Esophagus squamous epithelium (tissue), 5 donors: ENCODE measurements around the gene CHGA. TPM values are rescaled to one million over a fixed set of nuclear protein-coding genes. Genes with fewer than 3 reads are reported as not detected.

Experiments used
- DNase-seq: peaks from one replicate; lab custom pipeline; 2025; lab: John Stamatoyannopoulos, UW
- H3K27ac ChIP-seq, 4 donors: fragments of 200-600 bp; sonication (generic); one replicate each; pipeline ENCODE4 v1.5.1; 2016 to 2019; ENCODE audit warnings: mild to moderate bottlenecking in 1 of 4
- H3K27me3 ChIP-seq, 4 donors: fragments of 200-600 bp; sonication (generic); 1 replicate in 3 of 4; 2 replicates in 1 of 4; pipeline versions ENCODE4 v1.5.1 to v1.6.0; 2017 to 2021; ENCODE audit warnings: antibody characterized with exemption in 1 of 4
- H3K36me3 ChIP-seq, 3 donors: fragments of 200-600 bp; sonication (generic); one replicate each; pipeline ENCODE4 v1.5.1; 2016 to 2019
- H3K4me1 ChIP-seq, 3 donors: fragments of 200-600 bp; sonication (generic); one replicate each; pipeline ENCODE4 v1.5.1; 2017 to 2019
- H3K4me3 ChIP-seq, 4 donors: fragments of 200-600 bp; sonication (generic); 1 replicate in 3 of 4; 2 replicates in 1 of 4; pipeline ENCODE4 v1.5.1; 2016 to 2019; ENCODE audit warnings: mild to moderate bottlenecking in 2 of 4, moderate library complexity in 1 of 4
- H3K9me3 ChIP-seq, 3 donors: fragments of 200-600 bp; sonication (generic); one replicate each; pipeline ENCODE4 v1.5.1; 2016 to 2019
- CTCF ChIP-seq, 6 experiments: fragments of 450-650 bp in 4 of 6; fragments of 200-600 bp in 2 of 6; sonication (generic) in 2 of 6; IDR thresholded peaks; one replicate each; pipeline ENCODE4 v1.5.1; 2016 to 2019; ENCODE audit warnings: antibody characterized with exemption in 6 of 6, mild to moderate bottlenecking in 4 of 6, moderate library complexity in 4 of 6
- POLR2A ChIP-seq, 4 donors: fragments of 450-650 bp; IDR thresholded peaks; one replicate each; pipeline ENCODE4 v1.6.1; 2017; ENCODE audit warnings: antibody characterized with exemption in 4 of 4, mild to moderate bottlenecking in 4 of 4, moderate library complexity in 3 of 4
- WGBS, 2 donors: methylation state at CpG; one replicate each; pipeline ENCODE4 v1.1.5; 2018; 5-methylcytosine and 5-hydroxymethylcytosine counted together
- intact Hi-C: fragments of 100-400 bp; cut with DNase I; formaldehyde crosslinking; loops from one replicate; pipeline ENCODE4 v1.15.0; 2022
- total RNA-seq, 4 donors: library from RNA; depleted of rRNA; stranded (reverse); fragments of >200 nt; gene quantifications; one replicate each; pipeline ENCODE4 v1.1.0, GENCODE V29; 2016
- donor health status: DM: yes; HTN: yes; CAD: no.

The CHGA gene
- under 1 TPM in 1 of 4 donors, not detected in 3; 0.31 TPM for total RNA-seq

GRCh38 chr14:92922883-92923743, at the start of gene CHGA:
Gene CHGA (plus strand): TSS chr14:92923150. CDS start chr14:92923360, 210 bp downstream.
- TF ChIP-seq POLR2A (IDR thresholded peaks at IDR 0.05), result no peak
- TF ChIP-seq CTCF (IDR thresholded peaks at IDR 0.05), result no peak
- peaks cover 0 to 9% (median 0%) of the 10 kb centered on the region in 3 donors for H3K4me1 ChIP-seq
- H3K27me3 ChIP-seq, result peaks cover 0 to 77% (median 0%) of the 10 kb centered on the region in 4 donors
- H3K4me3 ChIP-seq, result peak within 1 kb of the TSS in 1 of 4 donors; percentile 20
- no peaks in the 10 kb centered on the region for H3K9me3 ChIP-seq
- intact Hi-C loops, result no loop called here
- no peak within 1 kb of the TSS for H3K27ac ChIP-seq
- 13 to 17% methylated on average over 11 to 34 of the region's 86 CpGs for WGBS, 2 donors
- H3K36me3 ChIP-seq, result no peaks in the 10 kb centered on the region
- no peak for DNase-seq

- Histone ChIP-seq H3K27me3 (peaks cover 0 to 37% (median 1%) of the 10 kb centered on the region in 4 donors), H3K4me3 (no peak overlapping the region), H3K36me3 (no peaks in the 10 kb centered on the region), H3K9me3 (no peaks in the 10 kb centered on the region), H3K27ac (no peak overlapping the region), H3K4me1 (no peaks in the 10 kb centered on the region)
- no peak for DNase-seq
- intact Hi-C loops, result no loop called here
- 20 to 53% methylated on average over 2 to 8 of the region's 13 CpGs for WGBS, 2 donors
- TF ChIP-seq CTCF (IDR thresholded peaks at IDR 0.05) (no peak), POLR2A (IDR thresholded peaks at IDR 0.05) (no peak)
These were observed 47.8 kb upstream of the CHGA start for GRCh38 chr14:92874962-92875661.

GRCh38 chr14:92877757-92878431, 45.1 kb upstream of the CHGA start:
- 30 to 43% methylated on average over 6 to 8 of the region's 18 CpGs for WGBS, 2 donors
- no peak overlapping the region for H3K4me3 ChIP-seq
- peaks cover 0 to 54% (median 1%) of the 10 kb centered on the region in 4 donors for H3K27me3 ChIP-seq
- intact Hi-C loops, result no loop called here
- H3K4me1 ChIP-seq, result peaks cover 0 to 8% (median 0%) of the 10 kb centered on the region in 3 donors
- no peak for DNase-seq
- TF ChIP-seq POLR2A (IDR thresholded peaks at IDR 0.05), result no peak
- TF ChIP-seq CTCF (IDR thresholded peaks at IDR 0.05), result no peak
- no peak overlapping the region for H3K27ac ChIP-seq
- no peaks in the 10 kb centered on the region for H3K9me3 ChIP-seq
- H3K36me3 ChIP-seq, result no peaks in the 10 kb centered on the region

- Histone ChIP-seq H3K9me3 (no peaks in the 10 kb centered on the region), H3K27ac (no peak overlapping the region), H3K27me3 (peaks cover 0 to 62% (median 1%) of the 10 kb centered on the region in 4 donors), H3K4me1 (peaks cover 0 to 8% (median 0%) of the 10 kb centered on the region in 3 donors), H3K4me3 (no peak overlapping the region), H3K36me3 (no peaks in the 10 kb centered on the region)
- DNase-seq, result no peak
- 55 to 94% methylated on average over 4 of the region's 7 CpGs for WGBS, 2 donors
- TF ChIP-seq CTCF (IDR thresholded peaks at IDR 0.05), result no peak
- no peak for TF ChIP-seq POLR2A (IDR thresholded peaks at IDR 0.05)
- intact Hi-C loops, result no loop called here
These were observed 42.6 kb upstream of the CHGA start for GRCh38 chr14:92880351-92880750.
